NCI-H146 treated with DMSO at 0.1 percent for 48 hours (cell line): ENCODE data around the gene TACC3.
A peak's percentile ranks its signal among the peaks of the same experiment; 100 is the strongest.
"Not testable (repeated sequence)": the region's sequence is repeated elsewhere in the genome, so short reads cannot be mapped to it uniquely, and the experiment has no call there.

Experiments used
- DNase-seq: peaks from one replicate; lab custom pipeline; 2025; ENCODE audit not compliant: unreplicated experiment; lab: John Stamatoyannopoulos, UW

Gene TACC3

DNA sequence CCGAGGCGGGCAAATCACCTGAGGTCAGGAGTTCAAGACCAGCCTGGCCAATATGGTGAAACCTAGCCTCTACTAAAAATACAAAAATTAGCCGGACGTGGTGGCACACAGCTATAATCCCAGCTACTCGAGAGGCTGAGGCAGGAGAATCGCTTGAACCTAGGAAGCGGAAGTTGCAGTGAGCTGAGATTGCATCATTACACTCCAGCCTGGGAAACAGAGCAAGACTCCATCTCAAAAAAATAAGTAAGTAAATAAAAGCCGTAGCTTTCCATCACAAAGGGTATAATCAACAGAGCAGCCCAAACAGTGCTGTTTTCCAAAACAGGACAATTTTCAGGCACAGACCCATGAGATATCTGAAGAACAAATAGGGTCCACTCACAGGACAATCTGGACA is 19.6 kb upstream of the TACC3 start:
- not testable (repeated sequence) for DNase-seq

DNA sequence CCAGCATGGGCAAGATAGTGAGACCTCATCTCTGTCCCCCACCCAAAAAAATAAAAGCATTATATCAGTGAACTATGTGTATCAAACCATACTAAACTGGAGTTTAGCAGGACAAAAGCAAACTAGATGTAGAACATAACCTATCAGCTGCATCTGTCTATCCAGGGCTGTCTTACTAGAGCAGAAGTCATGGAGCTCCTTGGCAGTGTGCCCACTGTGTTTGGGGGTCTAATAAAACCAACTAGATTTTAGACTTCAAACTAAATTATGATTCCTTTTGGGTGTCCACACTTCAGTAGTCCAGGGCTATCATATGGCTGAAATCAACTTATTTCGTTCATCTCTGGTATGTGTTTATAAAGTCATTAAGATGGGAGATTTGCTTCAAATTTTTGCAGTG is 17.5 kb upstream of the TACC3 start:
- no peak for DNase-seq

DNA sequence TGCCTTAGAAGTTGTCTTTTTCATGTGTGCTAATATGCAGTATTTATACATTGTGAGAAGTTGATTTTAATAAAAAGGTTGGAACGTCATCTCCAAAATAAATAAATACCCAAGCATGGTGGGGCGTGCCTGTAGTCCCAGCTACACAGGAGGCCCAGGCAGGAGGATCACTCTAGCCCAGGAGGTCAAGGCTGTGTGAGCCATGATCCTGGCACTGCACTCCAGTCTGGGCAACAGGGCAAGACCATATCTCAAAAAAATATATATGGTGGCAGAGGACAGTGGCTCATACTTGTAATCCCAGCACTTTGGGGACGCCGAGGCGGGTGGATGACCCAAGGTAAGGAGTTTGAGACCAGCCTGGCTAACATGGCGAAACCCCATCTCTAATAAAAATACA is 15.6 kb upstream of the TACC3 start:
- no peak for DNase-seq

DNA sequence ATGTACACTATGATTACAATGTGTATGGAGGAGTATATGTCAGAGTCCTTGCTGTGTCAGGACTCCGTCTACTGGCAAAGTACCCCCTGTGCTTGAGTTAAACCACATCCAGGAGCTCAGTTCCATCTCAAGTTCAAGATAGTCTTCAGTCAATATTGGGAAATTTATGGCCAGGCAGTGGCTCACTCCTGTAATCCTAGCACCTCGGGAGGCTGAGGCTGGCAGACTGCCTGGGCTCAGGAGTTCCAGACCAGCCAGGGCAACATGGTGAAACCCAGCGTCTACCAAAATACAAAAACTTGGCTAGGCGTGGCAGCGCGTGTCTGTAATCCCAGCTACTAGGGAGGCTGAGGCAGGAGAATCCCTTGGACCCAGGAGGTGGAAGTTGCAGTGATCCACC is 15.0 kb upstream of the TACC3 start:
- no peak for DNase-seq

DNA sequence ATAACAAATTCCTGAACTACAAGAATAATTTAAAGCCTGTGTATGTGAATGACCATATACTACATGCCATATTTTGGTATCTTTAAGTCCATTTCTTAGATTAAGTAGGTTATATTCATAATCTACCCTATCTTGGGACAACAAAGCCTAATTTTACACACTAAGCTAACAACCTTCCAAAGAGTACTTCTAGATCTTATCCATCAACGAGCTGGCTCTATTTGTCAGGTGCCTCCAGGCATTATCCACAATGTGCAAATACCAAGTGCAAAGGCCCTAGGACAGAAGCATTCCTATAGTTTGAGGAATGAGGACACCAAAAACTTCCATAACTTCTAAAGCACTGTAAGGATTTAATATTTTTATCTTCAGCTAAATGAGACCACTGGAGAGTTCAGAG is 12.7 kb upstream of the TACC3 start:
- DNase-seq: no peak

DNA sequence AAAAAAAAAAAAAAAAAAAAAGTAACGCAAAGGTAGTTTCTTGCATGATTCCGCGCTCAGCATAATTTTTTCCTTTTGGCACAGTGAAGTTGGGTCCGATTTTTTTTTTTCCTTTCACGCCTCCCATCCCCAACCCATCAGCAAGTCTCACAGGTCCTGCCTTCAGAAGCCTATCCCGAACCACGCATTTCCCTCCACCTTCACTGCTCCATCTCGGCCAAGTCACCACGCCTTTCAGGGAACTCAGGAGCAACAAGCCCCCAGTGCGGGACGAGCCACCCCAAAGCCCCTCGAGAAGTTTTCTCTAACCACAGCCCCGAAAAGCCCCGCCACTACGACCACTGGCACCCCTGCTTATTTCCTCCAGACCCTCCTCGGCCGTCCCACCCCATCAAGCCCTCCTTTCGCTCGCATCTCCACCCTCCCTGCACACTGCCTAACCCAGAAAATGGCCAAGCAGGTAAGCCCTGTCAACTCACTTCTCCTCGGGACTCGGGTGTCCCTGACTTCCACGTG is 10.2 kb upstream of the TACC3 start:
- no peak for DNase-seq

DNA sequence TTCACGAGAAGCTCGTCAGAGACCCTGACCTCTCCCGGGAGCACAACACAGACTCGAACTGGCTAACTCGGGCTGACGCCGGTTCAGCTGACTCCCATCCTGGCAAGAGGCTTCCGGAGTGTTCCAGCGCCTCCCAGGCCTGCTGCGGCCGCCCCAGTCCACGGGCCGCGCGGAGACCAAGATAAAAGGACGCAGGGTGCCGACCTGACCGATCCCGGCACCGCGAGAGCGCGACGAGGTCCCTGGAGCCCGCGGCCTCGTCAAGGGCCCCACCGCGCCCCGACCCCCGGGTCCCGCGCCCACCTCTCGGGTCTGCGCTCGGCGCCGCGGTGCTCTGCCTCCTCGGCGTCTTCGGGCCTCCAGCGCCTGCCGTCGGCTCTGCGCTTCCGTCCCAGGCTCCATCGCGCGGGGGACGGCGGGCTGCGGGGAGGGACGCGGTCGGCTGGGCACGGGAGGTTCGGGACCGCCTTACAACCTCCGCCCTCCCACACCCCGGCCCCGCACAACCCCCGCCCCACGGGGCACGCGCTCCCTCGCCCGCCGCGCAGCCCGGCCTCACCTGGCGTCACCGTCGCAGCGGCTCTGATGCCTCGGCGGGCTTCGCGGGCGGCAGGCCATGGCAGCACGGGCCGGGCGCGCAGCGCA is 9.6 kb upstream of the TACC3 start:
- DNase-seq: no peak

DNA sequence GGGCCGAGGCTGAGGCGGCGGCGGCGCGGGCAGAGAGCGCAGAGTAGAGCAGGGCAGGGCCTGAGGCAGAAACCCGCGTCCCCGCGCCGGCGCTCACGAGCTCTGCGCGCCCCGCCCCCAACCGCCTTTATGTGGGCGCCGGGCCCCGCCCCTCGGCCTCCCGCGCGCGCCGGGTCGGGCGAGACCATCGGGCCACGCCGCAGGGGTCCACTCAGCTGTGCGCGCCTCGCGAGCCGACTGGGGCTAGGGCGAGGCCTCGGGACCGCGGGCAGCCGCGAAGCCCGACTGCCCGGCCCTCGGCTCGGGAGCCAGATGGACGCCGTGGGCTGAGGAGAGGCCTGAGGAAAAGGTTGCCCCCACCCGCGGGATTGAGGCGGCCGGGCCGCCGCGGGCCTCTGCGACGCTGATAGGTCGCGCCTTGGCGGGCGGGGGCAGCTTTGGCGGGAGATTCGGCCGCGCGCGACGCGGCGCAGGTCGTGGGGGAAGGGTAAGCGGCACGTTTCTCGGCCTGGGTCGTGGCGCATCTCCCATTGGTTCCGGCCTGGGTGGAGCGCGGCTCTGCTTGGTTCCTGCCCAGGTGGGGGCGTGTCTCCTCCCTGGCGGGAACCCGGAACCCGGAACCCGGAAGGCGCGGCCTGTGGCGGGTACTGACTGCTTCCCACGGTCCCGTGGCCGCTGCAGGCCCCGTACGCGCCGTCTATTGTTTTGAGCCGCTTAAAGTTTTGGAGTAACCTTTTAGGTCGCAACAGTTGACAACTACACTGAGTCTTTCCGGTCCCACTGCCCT is 8.9 kb upstream of the TACC3 start, which contains the start of gene SLBP:
TSS of gene SLBP (minus strand) at position 104 of the 787 bp plus-strand sequence. CDS start 131 bp downstream, outside the sequence.
- peak; percentile 90 for DNase-seq

DNA sequence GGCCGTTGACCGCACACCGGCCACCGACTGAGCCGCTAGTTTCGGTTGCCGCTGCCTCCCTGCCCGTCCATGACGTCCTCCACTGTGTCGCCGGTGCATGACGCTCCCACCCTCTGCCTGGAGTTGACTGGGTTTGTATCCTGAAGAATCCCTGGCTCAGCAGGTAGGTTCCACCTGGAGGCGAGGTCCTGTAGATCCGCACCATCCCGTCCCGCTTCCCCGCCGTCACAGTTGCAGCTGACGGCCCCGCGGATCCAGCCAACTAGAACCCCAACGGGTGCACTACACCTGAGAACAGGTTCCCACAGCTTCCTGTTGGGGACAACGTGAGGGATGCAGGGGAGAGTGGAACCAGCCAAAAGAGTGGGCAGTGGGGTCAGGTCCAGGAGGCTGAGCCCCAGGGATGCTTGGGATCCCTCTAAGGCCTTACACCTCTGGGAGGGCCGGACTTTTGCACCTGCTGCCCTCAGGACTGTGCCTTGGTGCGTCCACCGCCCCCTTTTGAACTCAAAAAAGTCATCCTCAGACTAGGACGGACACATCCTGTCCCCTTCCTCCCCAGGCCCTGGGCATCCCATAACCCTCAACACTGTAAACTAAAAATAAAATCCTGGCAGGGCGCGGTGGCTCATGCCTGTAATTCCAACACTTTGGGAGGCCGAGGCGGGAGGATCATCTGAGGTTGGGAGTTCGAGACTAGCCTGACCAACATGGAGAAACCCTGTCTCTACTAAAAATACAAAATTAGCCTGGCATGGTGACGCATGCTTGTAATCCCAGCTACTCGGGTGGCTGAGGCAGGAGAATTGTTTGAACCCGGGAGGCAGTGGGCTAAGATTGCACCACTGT is 8.1 kb upstream of the TACC3 start:
- DNase-seq: no peak

DNA sequence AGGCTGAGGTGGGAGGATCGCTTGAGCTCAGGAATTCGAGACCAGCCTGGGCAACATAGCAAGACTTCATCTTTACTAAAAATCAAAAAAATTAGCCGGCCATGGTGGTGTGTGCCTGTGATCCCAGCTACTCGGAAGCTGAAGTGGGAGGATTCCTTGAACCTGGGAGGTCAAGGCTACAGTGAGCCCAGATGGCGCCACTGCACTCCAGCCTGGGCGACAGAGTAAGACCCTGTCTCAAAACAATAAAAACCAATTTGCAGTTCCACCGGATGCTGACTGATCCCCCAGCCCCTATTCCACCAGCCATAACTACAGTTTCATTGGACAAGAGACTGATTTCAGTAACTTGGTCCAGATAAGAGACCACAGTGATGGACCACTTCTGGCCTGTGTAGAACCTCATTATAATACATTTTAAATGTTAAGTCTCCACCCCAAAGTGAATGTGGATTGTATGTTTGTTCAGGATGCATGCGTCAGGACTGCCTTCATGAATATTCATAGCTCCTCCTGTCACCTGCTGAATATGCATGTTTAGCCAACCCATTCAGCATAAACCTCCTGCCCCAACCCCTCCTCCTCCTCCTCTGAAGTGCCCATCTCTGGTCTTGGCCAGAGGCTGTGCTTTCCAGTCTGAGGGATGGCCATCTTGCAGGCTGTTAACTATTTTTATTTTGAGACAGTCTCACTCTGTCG is 6.9 kb upstream of the TACC3 start:
- no peak for DNase-seq

DNA sequence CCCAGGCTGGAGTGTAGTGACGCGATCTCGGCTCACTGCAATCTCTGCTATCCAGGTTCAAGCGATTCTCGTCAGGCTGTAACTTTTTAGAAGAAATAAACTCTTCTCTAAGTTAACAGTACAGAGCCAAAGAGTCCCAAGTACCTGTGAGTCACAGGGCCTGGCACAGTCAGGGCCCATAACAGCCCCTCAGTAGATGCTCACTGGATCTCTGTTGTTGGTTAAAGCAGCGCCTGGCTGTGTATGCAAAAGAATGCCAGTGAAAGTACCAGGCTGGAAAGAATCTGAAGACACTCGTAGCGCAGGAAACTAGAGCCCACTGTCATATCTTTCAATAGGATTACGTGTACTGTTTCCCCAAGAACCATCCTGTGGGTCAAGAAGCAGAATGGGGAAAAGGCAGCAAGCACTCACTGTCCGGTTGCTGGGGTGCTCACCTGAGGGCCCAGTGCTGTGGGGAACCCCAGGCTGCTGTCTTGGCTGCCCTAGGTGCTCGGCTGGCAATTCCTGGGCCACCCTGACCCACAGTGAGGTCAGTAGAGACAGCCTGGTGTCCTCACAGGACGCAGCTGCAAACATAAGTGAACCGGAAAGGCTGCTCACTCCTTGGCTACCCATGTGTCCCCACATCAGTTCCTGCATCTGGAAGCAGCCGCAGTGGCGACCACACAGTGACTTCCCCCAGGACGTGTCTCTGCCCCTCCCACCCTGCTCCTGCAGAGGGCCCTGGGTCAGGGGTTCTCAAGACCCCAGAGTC is 6.1 kb upstream of the TACC3 start:
- DNase-seq: no peak

DNA sequence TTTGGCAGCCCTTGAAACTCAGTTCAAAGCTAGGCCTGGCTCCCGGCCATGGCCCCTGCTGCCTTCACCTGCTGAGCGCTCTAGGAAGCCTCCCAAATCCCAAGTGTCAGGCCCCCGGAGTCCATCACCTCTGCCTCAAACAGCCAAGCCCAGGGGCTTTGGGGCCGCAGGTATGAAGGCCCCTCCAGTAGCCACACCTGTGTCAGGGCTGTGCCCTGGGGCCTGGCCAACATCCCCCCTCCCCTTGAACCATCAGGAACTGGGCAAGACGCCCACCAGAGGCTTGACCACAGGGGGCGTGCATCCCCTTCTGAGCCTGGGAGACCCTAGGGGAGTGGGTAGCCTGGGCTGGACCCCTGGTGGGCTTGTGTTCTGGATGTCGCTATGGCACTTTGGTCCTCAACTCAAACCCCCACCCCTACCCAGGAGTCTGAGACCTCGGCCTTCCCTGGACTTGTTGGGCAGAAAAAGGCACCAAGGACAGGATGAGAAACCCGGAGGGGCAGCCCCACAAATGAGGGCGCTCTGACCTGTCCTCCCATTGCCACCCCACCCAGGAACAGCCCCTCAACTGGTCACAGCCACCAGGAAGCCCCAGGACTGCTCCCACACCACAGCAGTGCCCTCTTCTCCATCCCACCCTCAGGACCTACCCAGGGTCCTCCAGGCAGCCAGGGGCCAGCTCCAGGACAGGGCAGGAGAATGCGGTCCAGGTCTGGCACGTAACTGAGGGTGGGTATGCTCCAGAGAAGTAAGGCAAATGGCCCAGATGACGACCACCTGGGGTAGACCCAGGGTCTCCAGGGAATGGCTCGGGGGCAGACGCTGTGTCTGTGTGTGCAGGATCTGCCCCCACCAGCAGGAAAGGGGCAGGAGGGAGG is 5.0 kb upstream of the TACC3 start:
- no peak for DNase-seq

DNA sequence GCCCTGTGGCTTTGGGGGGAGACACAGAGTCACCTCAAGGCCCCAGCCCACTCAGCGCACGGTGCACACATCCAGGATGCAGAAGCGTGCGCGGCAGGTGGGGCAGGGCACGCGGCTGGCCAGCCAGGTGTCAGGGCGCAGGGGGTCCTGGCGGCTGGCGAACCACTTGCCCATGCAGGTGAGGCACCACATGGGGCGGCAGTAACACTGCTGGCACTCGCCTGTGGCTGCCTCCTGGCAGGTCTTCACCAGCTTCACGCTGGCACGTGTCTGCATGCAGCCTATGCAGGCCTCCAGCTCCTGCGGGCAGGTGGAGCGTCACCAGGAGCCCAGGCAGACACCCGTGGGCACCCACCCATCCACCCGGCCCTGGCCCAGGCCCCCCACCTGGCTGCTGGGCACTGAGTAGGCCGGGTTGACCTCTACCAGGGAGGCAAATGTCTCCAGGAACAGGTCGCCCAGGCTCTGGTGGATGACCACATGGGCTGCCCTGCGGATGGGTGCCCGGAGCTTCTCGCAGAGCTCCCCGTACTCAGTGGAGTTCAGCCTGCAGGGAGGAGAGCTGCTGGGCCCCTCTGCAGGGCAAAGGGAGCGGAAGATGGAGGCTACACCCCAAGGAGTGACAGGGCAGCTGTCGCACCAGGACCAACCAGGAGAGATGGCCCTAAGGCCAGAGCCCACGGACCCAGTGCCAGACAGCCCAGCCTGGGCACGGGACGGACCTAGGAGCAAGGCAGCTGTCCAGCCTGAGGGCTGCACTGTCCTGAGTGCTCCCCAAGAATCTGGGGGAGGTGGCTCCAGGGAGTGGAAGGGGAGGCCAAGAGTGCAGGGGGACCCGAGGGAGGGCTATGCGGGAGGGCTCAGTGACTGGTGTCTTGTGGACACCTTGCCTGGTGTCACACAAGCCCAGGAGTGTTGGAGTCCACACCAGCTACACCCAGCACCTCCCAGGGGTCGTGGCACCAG is 3.9 kb upstream of the TACC3 start:
- no peak for DNase-seq

DNA sequence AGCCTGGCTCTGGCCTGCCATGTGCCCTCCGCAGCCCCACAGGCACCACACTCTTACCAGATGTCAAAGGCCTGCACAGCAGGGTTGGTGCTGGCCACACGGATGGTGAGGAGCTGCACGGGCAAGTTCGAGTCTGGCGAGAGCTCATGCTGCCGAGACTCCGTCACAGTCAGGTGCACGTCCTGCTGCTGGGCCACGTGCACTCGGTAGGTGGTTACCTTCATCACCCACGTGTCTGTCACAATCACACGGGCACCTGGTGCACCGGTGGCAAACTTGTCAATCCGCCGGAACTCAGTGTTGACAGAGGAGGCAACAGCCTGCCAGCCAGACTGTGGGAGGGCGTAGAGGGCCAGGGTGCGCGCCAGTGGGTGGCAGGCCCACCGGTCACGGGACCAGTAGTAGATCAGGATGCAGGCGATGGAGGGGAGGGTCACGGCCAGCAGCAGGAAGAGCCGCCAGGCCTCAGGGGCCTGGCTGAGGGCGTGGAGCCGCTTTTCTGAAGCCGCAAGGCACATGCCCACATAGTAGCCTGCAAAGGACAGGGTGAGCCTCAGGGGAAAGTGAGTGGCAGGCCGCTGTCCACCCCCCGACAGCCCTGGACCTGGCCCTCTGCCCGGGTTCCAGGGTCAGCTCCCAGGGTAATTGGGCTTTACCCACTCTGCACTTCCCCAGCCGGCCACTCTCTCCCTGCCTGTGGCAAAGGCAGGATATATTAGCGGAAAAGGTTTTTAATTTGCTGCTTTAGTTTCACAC is 3.0 kb upstream of the TACC3 start:
- DNase-seq: no peak

DNA sequence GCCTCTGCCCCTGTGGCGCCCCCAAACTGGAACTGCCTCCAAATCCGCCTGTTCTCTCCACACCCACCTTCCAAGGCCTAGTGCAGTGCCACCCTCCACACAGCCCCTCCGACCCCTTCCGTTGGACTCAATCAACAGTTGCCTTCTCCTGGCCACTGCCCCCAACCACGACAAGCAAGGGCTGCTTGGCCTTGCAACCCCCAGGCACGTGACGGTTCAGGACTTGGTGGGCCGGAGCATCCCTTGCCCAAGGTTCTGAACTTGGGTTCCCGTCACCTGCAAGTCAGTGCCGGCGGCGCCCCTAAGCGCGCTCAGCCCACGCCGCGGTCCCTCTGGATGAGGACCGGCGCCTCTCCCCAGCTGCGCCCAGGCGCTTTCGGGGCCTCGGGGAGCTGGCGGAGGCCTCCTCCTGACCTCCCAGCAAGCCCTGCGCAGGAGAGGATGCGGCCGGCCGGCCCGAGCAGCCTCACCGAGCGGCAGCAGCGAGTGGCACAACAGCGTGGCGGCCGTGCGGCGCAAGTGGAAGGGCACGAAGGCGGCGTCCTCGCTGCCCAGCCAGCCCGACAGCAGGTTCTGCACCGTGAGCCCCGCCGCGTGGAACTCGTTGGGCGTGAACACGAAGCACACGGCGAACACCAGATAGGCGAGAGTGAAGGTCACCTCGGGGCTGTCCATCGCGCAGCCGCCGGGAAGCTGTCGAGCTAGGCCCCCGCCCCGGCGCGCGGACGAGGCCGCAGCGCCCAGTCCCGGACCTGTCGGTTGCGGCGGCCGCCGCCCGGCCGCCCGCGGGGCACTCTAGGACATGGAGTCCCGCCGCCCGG is 948 bp upstream of the TACC3 start:
- DNase-seq: no peak
